A549 treated with DMSO at 1 μM for 4 hours (cell line): ENCODE results near the gene SETD1B. TPM values are rescaled to one million over a fixed set of nuclear protein-coding genes. Genes with fewer than 3 reads are reported as not detected.

Source experiments
- total RNA-seq: library from RNA; stranded (reverse); fragments of 200-300 nt; extraction: Qiagen RNA extraction; gene quantifications from 5 replicates; pipeline ENCODE4 v1.2.3, GENCODE V29; 2022; ENCODE audit warnings: low read depth

The SETD1B gene
- 13.3 to 17.8 TPM (median 15.8 TPM) in 5 replicates for total RNA-seq

GRCh38 chr12:121803861-121804416 lies at the start of gene SETD1B:
SETD1B (plus strand) TSS chr12:121804009; CDS start chr12:121804738, 729 bp downstream.

DNA sequence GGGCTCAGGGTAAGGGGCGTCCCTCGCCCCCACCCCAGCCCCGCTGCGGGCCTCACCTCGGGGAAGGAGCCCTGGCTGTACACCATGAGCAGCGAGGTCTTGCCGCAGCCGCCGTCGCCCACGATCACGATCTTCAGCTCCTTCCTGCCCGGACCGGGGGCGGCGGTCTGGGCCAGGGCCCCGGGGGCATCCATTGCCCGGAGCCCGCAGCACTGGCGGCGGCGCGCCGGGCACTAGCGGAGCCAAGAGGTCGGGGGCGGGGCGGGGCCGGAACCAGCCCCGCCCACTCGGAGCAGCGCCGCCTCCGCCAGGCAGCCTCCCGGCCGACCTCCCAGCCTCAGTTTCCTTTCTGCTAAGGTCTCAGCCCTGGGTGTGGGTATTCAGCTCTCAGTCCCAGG lies 10.4 kb upstream of the SETD1B start, which contains the start of gene RHOF:
Gene RHOF, minus strand, starts transcription at position 249 of the 398 bp plus-strand sequence. Its CDS starts 55 bp downstream, at position 194.

GRCh38 chr12:121858662-121859572 lies 55.1 kb downstream of the SETD1B start, which contains the start of gene HPD:
HPD (minus strand) TSS chr12:121858859; CDS start chr12:121858823, 36 bp downstream.

Other genes with a start within 250 kb of the SETD1B start
- gene KDM2B, start 223.0 kb upstream of the SETD1B start, total RNA-seq: 19.1 to 23.5 TPM (median 22.0 TPM) in 5 replicates
- 29.8 to 46.7 TPM (median 42.9 TPM) in 5 replicates for gene ORAI1, start 177.5 kb upstream of the SETD1B start, total RNA-seq
- 0.09 to 0.30 TPM (median 0.23 TPM) in 5 replicates for gene MORN3, start 134.4 kb upstream of the SETD1B start, total RNA-seq
- gene TMEM120B, start 91.3 kb upstream of the SETD1B start, total RNA-seq: 6.9 to 12.6 TPM (median 11.6 TPM) in 5 replicates
- gene RHOF, start 10.3 kb upstream of the SETD1B start, total RNA-seq: 159 to 191 TPM (median 184 TPM) in 5 replicates
- gene HPD, start 54.9 kb downstream of the SETD1B start, total RNA-seq: 1.2 to 1.5 TPM (median 1.4 TPM) in 5 replicates
- 115 to 170 TPM (median 119 TPM) in 5 replicates for gene PSMD9, start 84.8 kb downstream of the SETD1B start, total RNA-seq
- gene CFAP251, start 114.6 kb downstream of the SETD1B start, total RNA-seq: 1.1 to 2.4 TPM (median 1.4 TPM) in 5 replicates
- 11.3 to 14.5 TPM (median 11.7 TPM) in 5 replicates for gene BCL7A, start 217.9 kb downstream of the SETD1B start, total RNA-seq